Effector memory CD8-positive, alpha-beta T cell (primary cell): ENCODE data around the gene DLGAP3.
A peak's percentile ranks its signal among the peaks of the same experiment; 100 is the strongest.
"Not testable (repeated sequence)": the region's sequence is repeated elsewhere in the genome, so short reads cannot be mapped to it uniquely, and the experiment has no call there.

Source experiments
- ATAC-seq: fragments of 150-1000 bp; cut with Tn5 transposase; replicated peaks from 2 replicates; pipeline ENCODE4 v1.10.0; 2021; ENCODE audit warnings: mild to moderate bottlenecking, moderate library complexity
- DNase-seq, 3 experiments: peaks; one replicate each; pipeline ENCODE4 v3.0.0; 2021
- H3K27ac Mint-ChIP-seq, 2 donors: one replicate each; pipeline ENCODE4 v1.8.0; 2022; ENCODE audit warnings: mild to moderate bottlenecking in 2 of 2, mixed read lengths in 2 of 2, moderate library complexity in 2 of 2
- H3K27me3 Mint-ChIP-seq, 2 donors: one replicate each; pipeline ENCODE4 v1.8.0; 2022; ENCODE audit warnings: mixed read lengths in 2 of 2
- H3K36me3 Mint-ChIP-seq: one replicate; pipeline ENCODE4 v1.8.0; 2022; ENCODE audit warnings: mild to moderate bottlenecking, moderate library complexity, mixed read lengths; ENCODE audit not compliant: insufficient read depth
- H3K4me1 Mint-ChIP-seq, 2 donors: one replicate each; pipeline ENCODE4 v1.8.0; 2022; ENCODE audit warnings: low read depth in 2 of 2, mixed read lengths in 2 of 2
- H3K4me3 Mint-ChIP-seq, 2 donors: one replicate each; pipeline ENCODE4 v1.8.0; 2022; ENCODE audit warnings: mild to moderate bottlenecking in 2 of 2, mixed read lengths in 2 of 2, moderate library complexity in 2 of 2
- H3K9me3 Mint-ChIP-seq, 2 donors: one replicate each; pipeline ENCODE4 v1.8.0; 2022; ENCODE audit warnings: mixed read lengths in 2 of 2
- total RNA-seq, 9 experiments: gene quantifications; one replicate each; lab custom pipeline; 2026; lab: John Stamatoyannopoulos, UW

The DLGAP3 gene
- 0 to 2.1 (median 1.1) reads per million in 9 experiments for total RNA-seq

GRCh38 chr1:34929497-34929852, at the start of gene DLGAP3:
DLGAP3 (minus strand) TSS chr1:34929650; CDS start chr1:34905383, 24,267 bp downstream.
- peak within 1 kb of the TSS in 1 of 2 donors; percentile 11 for H3K27ac Mint-ChIP-seq
- no peaks in the 10 kb centered on the region for H3K36me3 Mint-ChIP-seq
- no peak for DNase-seq
- peak; percentile 33 for ATAC-seq
- H3K9me3 Mint-ChIP-seq, result no peaks in the 10 kb centered on the region
- H3K4me1 Mint-ChIP-seq, result peaks cover 6 to 7% of the 10 kb centered on the region in 2 donors
- H3K27me3 Mint-ChIP-seq, result peaks cover 52 to 57% of the 10 kb centered on the region in 2 donors
- H3K4me3 Mint-ChIP-seq, result peak within 1 kb of the TSS; percentile 59 to 68

DNA sequence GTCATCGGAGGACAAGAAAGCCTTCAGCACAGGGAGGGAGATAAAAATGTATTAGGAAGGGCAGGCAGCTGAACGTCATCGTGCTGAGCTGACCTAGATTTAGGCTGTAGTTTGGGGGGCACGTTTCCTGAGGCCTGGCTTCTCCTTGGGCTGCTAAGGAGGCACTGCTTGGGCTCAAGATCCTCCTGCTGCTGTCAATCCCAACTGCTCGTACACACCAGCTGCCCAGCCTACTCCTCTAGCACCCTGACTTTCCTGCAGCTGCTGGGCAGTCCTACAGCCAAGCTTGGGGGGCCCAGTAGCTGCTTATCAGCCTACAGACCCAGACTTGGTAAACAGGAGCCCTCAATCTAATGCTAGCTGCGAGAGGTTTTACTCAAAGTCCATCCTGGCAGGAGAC, 49.5 kb upstream of the DLGAP3 start:
- peak overlapping the region; percentile 80 to 85 for H3K27ac Mint-ChIP-seq
- H3K4me1 Mint-ChIP-seq, result peaks cover 30 to 41% of the 10 kb centered on the region in 2 donors
- no peak overlapping the region for H3K4me3 Mint-ChIP-seq

DNA sequence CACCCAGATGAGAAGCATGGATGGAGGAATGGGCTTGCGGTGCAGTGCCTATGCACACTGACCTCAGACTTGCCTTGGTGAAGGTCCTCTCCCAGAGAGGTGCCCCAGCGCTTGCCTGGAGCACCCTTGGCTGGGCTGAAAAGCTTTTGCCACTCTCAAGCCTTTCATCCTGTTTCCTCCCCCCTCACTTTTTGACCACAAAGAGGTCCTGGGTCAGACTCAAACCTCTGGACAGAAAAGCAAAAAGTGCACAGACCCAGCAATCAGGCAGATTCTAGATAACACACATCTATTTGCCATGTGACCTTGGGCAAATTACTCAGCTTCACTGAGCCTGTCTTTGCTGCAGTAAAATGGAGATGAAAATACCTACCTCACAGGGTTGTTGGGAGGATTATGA, 48.4 kb upstream of the DLGAP3 start:
- DNase-seq, result no peak
- H3K9me3 Mint-ChIP-seq, result no peaks in the 10 kb centered on the region
- peak overlapping the region in 1 of 2 donors; percentile 85 for H3K27ac Mint-ChIP-seq
- H3K4me3 Mint-ChIP-seq, result no peak overlapping the region
- peaks cover 16% of the 10 kb centered on the region for H3K36me3 Mint-ChIP-seq
- peaks cover 20 to 32% of the 10 kb centered on the region in 2 donors for H3K4me1 Mint-ChIP-seq
- ATAC-seq, result no peak
- no peaks in the 10 kb centered on the region for H3K27me3 Mint-ChIP-seq

More for the DNA sequence above, 49.5 kb upstream of the DLGAP3 start:
- Mint-ChIP-seq H3K27me3 (no peaks in the 10 kb centered on the region), H3K36me3 (peaks cover 16% of the 10 kb centered on the region), H3K9me3 (no peaks in the 10 kb centered on the region)
- ATAC-seq (no peak), DNase-seq (no peak)

DNA sequence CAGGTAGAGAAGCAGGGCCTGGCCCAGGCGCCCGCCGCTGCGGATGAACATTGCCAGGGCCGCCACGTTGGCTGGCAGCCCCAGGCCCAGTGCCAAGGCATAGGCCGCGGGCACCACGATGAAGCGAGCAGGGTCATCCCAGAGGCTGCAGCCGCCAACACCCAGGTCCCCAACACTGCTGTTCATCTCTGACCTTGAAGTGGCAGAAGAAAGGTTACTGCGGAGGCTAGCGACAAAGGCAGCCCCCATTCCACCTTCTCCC, 47.7 kb upstream of the DLGAP3 start:
- no peak for ATAC-seq
- DNase-seq, result no peak
- no peak overlapping the region for H3K27ac Mint-ChIP-seq
- H3K9me3 Mint-ChIP-seq, result no peaks in the 10 kb centered on the region
- peaks cover 12% of the 10 kb centered on the region for H3K36me3 Mint-ChIP-seq
- H3K27me3 Mint-ChIP-seq, result no peaks in the 10 kb centered on the region
- H3K4me1 Mint-ChIP-seq, result peaks cover 17 to 32% of the 10 kb centered on the region in 2 donors
- no peak overlapping the region for H3K4me3 Mint-ChIP-seq

GRCh38 chr1:34976384-34977209, 47.1 kb upstream of the DLGAP3 start:
- Mint-ChIP-seq H3K36me3 (peaks cover 9% of the 10 kb centered on the region), H3K27me3 (no peaks in the 10 kb centered on the region), H3K27ac (no peak overlapping the region), H3K4me1 (peaks cover 14 to 32% of the 10 kb centered on the region in 2 donors), H3K4me3 (no peak overlapping the region), H3K9me3 (no peaks in the 10 kb centered on the region)
- ATAC-seq (no peak), DNase-seq (no peak)

DNA sequence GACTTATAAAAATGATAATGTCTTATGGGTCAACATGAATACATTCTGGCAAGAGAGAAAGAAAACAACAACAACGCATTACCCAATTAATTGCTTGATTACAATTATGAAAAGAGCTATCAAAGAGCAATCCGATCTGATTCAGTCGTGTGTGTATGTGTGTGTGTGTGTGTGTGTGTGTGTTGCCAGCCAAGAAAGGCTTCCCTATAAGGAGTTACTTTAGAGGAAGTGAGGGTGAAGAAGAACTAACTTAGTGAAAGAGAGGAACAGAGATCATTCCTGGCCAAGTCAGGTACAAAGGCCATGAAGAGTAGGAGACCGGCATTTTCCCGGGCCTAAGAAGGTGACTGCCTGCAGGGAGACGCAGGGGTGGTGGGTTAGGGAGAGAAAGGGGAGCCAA, 46.3 kb upstream of the DLGAP3 start:
- ATAC-seq, result no peak

DNA sequence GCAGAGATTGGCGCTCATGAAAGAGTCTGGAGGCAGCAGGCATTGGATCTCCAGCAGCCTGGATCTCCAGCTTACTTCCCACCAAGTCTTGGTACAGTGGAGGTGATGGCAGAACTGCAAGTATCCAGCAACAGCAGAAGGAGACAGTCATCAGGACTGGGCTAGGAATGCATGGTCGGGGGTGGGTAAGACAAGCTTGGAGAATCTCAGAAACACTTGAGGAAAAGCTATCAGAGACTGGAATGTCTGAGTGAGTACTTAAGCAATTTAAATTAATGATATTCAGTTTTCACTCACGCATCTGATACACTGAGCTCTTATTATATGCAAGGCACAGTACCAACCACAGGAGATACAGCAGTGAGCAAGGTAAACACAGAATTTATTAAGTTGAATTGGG, 45.9 kb upstream of the DLGAP3 start:
- Mint-ChIP-seq H3K4me1 (peaks cover 13 to 28% of the 10 kb centered on the region in 2 donors), H3K27ac (peak overlapping the region in 1 of 2 donors; percentile 86), H3K27me3 (no peaks in the 10 kb centered on the region), H3K36me3 (peaks cover 3% of the 10 kb centered on the region), H3K4me3 (no peak overlapping the region), H3K9me3 (no peaks in the 10 kb centered on the region)
- ATAC-seq (no peak), DNase-seq (no peak)

More for the DNA sequence above, 46.3 kb upstream of the DLGAP3 start:
- peak overlapping the region in 1 of 2 donors; percentile 86 for H3K27ac Mint-ChIP-seq
- peaks cover 4% of the 10 kb centered on the region for H3K36me3 Mint-ChIP-seq
- H3K4me3 Mint-ChIP-seq, result no peak overlapping the region
- H3K9me3 Mint-ChIP-seq, result no peaks in the 10 kb centered on the region
- no peaks in the 10 kb centered on the region for H3K27me3 Mint-ChIP-seq
- no peak for DNase-seq
- H3K4me1 Mint-ChIP-seq, result peaks cover 13 to 28% of the 10 kb centered on the region in 2 donors

- H3K36me3 Mint-ChIP-seq, result peaks cover 3% of the 10 kb centered on the region
- ATAC-seq (no peak), DNase-seq (no peak)
- no peaks in the 10 kb centered on the region for H3K27me3 Mint-ChIP-seq
- H3K4me3 Mint-ChIP-seq, result no peak overlapping the region
- peak overlapping the region in 1 of 2 donors; percentile 86 for H3K27ac Mint-ChIP-seq
- H3K9me3 Mint-ChIP-seq, result no peaks in the 10 kb centered on the region
- H3K4me1 Mint-ChIP-seq, result peaks cover 13 to 28% of the 10 kb centered on the region in 2 donors
Measured at GRCh38 chr1:34974626-34975025, 45.2 kb upstream of the DLGAP3 start.

- no peak for ATAC-seq
- H3K36me3 Mint-ChIP-seq, result peaks cover 3% of the 10 kb centered on the region
Measured at GRCh38 chr1:34973326-34973725, 43.9 kb upstream of the DLGAP3 start.

DNA sequence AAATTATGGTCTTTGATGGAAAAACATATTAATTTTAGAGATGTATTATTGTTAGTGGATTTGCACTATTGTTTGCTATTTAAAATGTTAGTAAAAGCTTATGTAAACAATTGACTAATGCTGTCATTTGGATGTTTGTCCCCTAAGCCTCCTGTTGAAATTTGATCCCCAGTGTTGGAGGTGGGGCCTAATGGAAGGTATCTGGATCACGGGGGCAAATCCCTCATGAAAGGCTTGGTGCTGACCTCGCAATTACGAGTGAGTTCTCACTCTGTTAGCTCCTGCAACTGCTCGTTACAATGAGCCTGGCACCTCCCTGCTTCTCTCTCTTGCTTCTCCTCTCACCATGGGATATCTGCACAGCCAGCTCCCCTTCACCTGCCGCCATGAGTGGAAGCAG, 41.4 kb upstream of the DLGAP3 start:
- no peaks in the 10 kb centered on the region for H3K9me3 Mint-ChIP-seq

More at GRCh38 chr1:34973326-34973725, 43.9 kb upstream of the DLGAP3 start:
- Mint-ChIP-seq H3K27me3 (no peaks in the 10 kb centered on the region), H3K9me3 (no peaks in the 10 kb centered on the region), H3K4me3 (no peak overlapping the region), H3K4me1 (peaks cover 9 to 26% of the 10 kb centered on the region in 2 donors), H3K27ac (no peak overlapping the region)
- no peak for DNase-seq

GRCh38 chr1:34970220-34970735, 40.8 kb upstream of the DLGAP3 start:
- Mint-ChIP-seq H3K27me3 (no peaks in the 10 kb centered on the region), H3K36me3 (peaks cover 3% of the 10 kb centered on the region), H3K9me3 (no peaks in the 10 kb centered on the region), H3K4me1 (peaks cover 7 to 18% of the 10 kb centered on the region in 2 donors), H3K4me3 (no peak overlapping the region), H3K27ac (no peak overlapping the region)
- ATAC-seq (no peak), DNase-seq (no peak)

More for the DNA sequence above, 41.4 kb upstream of the DLGAP3 start:
- Mint-ChIP-seq H3K4me1 (peaks cover 7 to 22% of the 10 kb centered on the region in 2 donors), H3K36me3 (peaks cover 3% of the 10 kb centered on the region), H3K4me3 (no peak overlapping the region), H3K27me3 (no peaks in the 10 kb centered on the region), H3K27ac (peak overlapping the region in 1 of 2 donors; percentile 42)
- ATAC-seq, result no peak
- no peak for DNase-seq

DNA sequence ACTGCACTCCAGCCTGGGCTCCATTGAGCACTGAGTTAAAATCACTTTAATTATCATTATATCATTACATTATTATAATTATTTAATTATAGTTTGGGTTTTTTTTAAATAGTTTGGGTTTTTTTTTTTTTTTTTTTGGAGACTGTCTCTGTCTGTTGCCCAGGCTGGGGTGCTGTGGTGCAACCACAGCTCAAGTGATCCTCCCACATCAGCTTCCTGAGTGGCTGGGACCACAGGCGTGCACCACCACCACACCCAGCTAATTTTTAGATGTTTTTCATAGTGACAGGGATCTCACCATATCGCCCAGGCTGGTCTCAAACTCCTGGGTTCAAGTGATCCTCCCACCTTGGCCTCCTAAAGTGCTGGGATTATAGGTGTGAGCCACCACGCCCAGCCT, 38.8 kb upstream of the DLGAP3 start:
- H3K27ac Mint-ChIP-seq, result not testable (repeated sequence)
- ATAC-seq, result peak; percentile 100

GRCh38 chr1:34967672-34968071, 38.2 kb upstream of the DLGAP3 start:
- not testable (repeated sequence) for ATAC-seq, H3K36me3 Mint-ChIP-seq, H3K4me1 Mint-ChIP-seq, H3K4me3 Mint-ChIP-seq, DNase-seq, H3K27ac Mint-ChIP-seq, H3K27me3 Mint-ChIP-seq, H3K9me3 Mint-ChIP-seq

More for the DNA sequence above, 38.8 kb upstream of the DLGAP3 start:
- not testable (repeated sequence) for H3K36me3 Mint-ChIP-seq, DNase-seq, H3K9me3 Mint-ChIP-seq, H3K27me3 Mint-ChIP-seq, H3K4me1 Mint-ChIP-seq
- H3K4me3 Mint-ChIP-seq, result peak overlapping the region; percentile 54

DNA sequence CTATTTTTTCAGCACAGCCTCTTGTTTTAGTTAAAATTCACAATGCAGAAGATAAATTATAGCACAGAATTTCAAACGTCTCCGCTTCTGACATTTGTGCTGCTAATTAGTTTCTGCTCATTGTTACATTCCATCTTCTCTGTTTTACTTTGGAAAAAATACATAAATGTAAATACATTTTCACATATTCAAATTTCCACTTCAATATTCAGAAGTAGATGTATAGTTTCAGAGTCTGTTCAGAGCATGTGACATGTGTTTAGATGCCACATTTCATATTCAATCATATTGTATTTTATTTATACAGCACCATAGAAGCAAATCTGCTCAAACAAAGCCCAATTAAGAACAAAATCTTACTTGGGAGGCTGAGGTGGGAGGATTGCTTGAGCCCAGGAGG, 36.1 kb upstream of the DLGAP3 start:
- Mint-ChIP-seq H3K9me3 (no peaks in the 10 kb centered on the region), H3K27me3 (no peaks in the 10 kb centered on the region)

More for the DNA sequence above, 36.1 kb upstream of the DLGAP3 start:
- no peak for ATAC-seq
- DNase-seq, result no peak
- no peak overlapping the region for H3K4me3 Mint-ChIP-seq
- H3K36me3 Mint-ChIP-seq, result no peaks in the 10 kb centered on the region
- H3K27ac Mint-ChIP-seq, result no peak overlapping the region
- peaks cover 3 to 6% of the 10 kb centered on the region in 2 donors for H3K4me1 Mint-ChIP-seq
